CD4-positive, alpha-beta T cell treated with Interleukin-6 at 100 ng/mL for 8 hours (primary cell): ENCODE results near the gene SLC5A3.

Source experiments
- DNase-seq: peaks from one replicate; pipeline ENCODE4 v3.0.0-alpha.2; 2020; ENCODE audit warnings: mixed read lengths, low spot score

The SLC5A3 gene

GRCh38 chr21:34071683-34072082 is 1.7 kb upstream of the SLC5A3 start:
- DNase-seq = no peak

GRCh38 chr21:34072145-34073031 is 990 bp upstream of the SLC5A3 start:
- DNase-seq = no peak

GRCh38 chr21:34073749-34074282 is 438 bp downstream of the SLC5A3 start:
- DNase-seq = peak; percentile 45

- DNase-seq = no peak
Measured at GRCh38 chr21:34074283-34075090, 1.1 kb downstream of the SLC5A3 start.

GRCh38 chr21:34075091-34075425 is 1.7 kb downstream of the SLC5A3 start:
- DNase-seq = no peak

- DNase-seq = no peak
Measured at GRCh38 chr21:34075760-34076660, 2.6 kb downstream of the SLC5A3 start.

- no peak for DNase-seq
Measured at GRCh38 chr21:34076835-34077234, 3.5 kb downstream of the SLC5A3 start.

- DNase-seq = no peak
Measured at GRCh38 chr21:34077888-34078287, 4.5 kb downstream of the SLC5A3 start.

GRCh38 chr21:34078915-34079314 is 5.5 kb downstream of the SLC5A3 start:
- DNase-seq = peak; percentile 37

GRCh38 chr21:34080710-34081109 is 7.3 kb downstream of the SLC5A3 start:
- no peak for DNase-seq

- no peak for DNase-seq
Measured at GRCh38 chr21:34082769-34083168, 9.4 kb downstream of the SLC5A3 start.

- DNase-seq = no peak
Measured at GRCh38 chr21:34083357-34083756, 10.0 kb downstream of the SLC5A3 start.

- no peak for DNase-seq
Measured at GRCh38 chr21:34085129-34085528, 11.8 kb downstream of the SLC5A3 start.

- DNase-seq = no peak
Measured at GRCh38 chr21:34086887-34087306, 13.5 kb downstream of the SLC5A3 start.

GRCh38 chr21:34088752-34089151 is 15.4 kb downstream of the SLC5A3 start:
- no peak for DNase-seq

GRCh38 chr21:34091032-34091431 is 17.7 kb downstream of the SLC5A3 start:
- DNase-seq = no peak

- DNase-seq = no peak
Measured at GRCh38 chr21:34091607-34092006, 18.2 kb downstream of the SLC5A3 start.

- DNase-seq = no peak
Measured at GRCh38 chr21:34092262-34092921, 19.0 kb downstream of the SLC5A3 start.

GRCh38 chr21:34093083-34093482 is 19.7 kb downstream of the SLC5A3 start:
- no peak for DNase-seq

GRCh38 chr21:34094949-34095348 is 21.6 kb downstream of the SLC5A3 start:
- DNase-seq = no peak

GRCh38 chr21:34097442-34097841 is 24.1 kb downstream of the SLC5A3 start:
- no peak for DNase-seq
